Prostate gland (tissue), 2 donors: Measurements from ENCODE around the gene TMPRSS6.

Source experiments
- CTCF ChIP-seq, 4 experiments: fragments of 200-600 bp in 2 of 4; fragments of 450-650 bp in 2 of 4; sonication (generic) in 2 of 4; IDR thresholded peaks; 1 replicate in 3 of 4; 2 replicates in 1 of 4; pipeline ENCODE4 v1.5.1; 2016 to 2019; ENCODE audit warnings: antibody characterized with exemption in 4 of 4, mild to moderate bottlenecking in 2 of 4, moderate library complexity in 2 of 4
- POLR2A ChIP-seq: fragments of 450-650 bp; IDR thresholded peaks from one replicate; pipeline ENCODE4 v1.6.1; 2016; ENCODE audit warnings: antibody characterized with exemption, mild to moderate bottlenecking

GRCh38 chr22:37128555-37129281, 19.2 kb upstream of the TMPRSS6 start:
- TF ChIP-seq CTCF (IDR thresholded peaks at IDR 0.05) (no peak), POLR2A (no peak)
